ENCODE measurements around the gene RFTN1. TPM values are rescaled to one million over a fixed set of nuclear protein-coding genes. Genes with fewer than 3 reads are reported as not detected.
A peak's percentile ranks its signal among the peaks of the same experiment; 100 is the strongest.

The RFTN1 gene
- total RNA-seq, 2 experiments from 2014 or later, result 55.7 to 56.4 TPM

GRCh38 chr3:16439848-16440708, 73.4 kb downstream of the RFTN1 start:
- H3K4me3 ChIP-seq (ENCODE audit: low read length), result no peak overlapping the region
- no peaks in the 10 kb centered on the region for H3K4me1 ChIP-seq (ENCODE audit: insufficient read depth, low read length)
- no peak overlapping the region for H3K4me3 Mint-ChIP-seq
- no peaks in the 10 kb centered on the region for H3K9me3 Mint-ChIP-seq
- no peak for TF ChIP-seq CTCF (IDR thresholded peaks at IDR 0.05)
- peak overlapping the region; percentile 24 for H3K27ac Mint-ChIP-seq
- ATAC-seq (ENCODE audit: poor library complexity) (no peak), DNase-seq (no peak)
- no peaks in the 10 kb centered on the region for H3K27me3 ChIP-seq (ENCODE audit: control insufficient read depth in 1 of 2, insufficient read depth in 2 of 2, low read length in 2 of 2)
- H3K27ac ChIP-seq (ENCODE audit: low read depth in 1 of 2, low read length in 2 of 2), result no peak overlapping the region
- intact Hi-C loops (cut with DNase I, micrococcal nuclease), result no loop called here
- H3K36me3 ChIP-seq (ENCODE audit: insufficient read depth, low read length), result no peaks in the 10 kb centered on the region
- no peaks in the 10 kb centered on the region for H3K27me3 Mint-ChIP-seq
- POLR2A ChIA-PET, result no interaction called here
- no peaks in the 10 kb centered on the region for H3K9me3 ChIP-seq (ENCODE audit: control insufficient read depth in 1 of 2, insufficient read depth in 1 of 2, low read length in 2 of 2)
- CTCF ChIA-PET, result no interaction called here
- peaks cover 14% of the 10 kb centered on the region for H3K36me3 Mint-ChIP-seq (ENCODE audit: low read depth)
- peaks cover 39% of the 10 kb centered on the region for H3K4me1 Mint-ChIP-seq (ENCODE audit: low read depth)

GRCh38 chr3:16439163-16439847, 74.2 kb downstream of the RFTN1 start:
- Mint-ChIP-seq H3K36me3 (ENCODE audit: low read depth) (peaks cover 17% of the 10 kb centered on the region), H3K4me3 (no peak overlapping the region), H3K27ac (peak overlapping the region; percentile 24), H3K9me3 (no peaks in the 10 kb centered on the region), H3K27me3 (no peaks in the 10 kb centered on the region), H3K4me1 (ENCODE audit: low read depth) (peaks cover 39% of the 10 kb centered on the region)
- intact Hi-C loops (cut with DNase I, micrococcal nuclease), result no loop called here
- H3K27ac ChIP-seq (ENCODE audit: low read depth in 1 of 2, low read length in 2 of 2), result no peak overlapping the region
- DNase-seq (no peak), ATAC-seq (ENCODE audit: poor library complexity) (no peak)
- H3K4me3 ChIP-seq (ENCODE audit: low read length), result no peak overlapping the region
- no peaks in the 10 kb centered on the region for H3K9me3 ChIP-seq (ENCODE audit: control insufficient read depth in 1 of 2, insufficient read depth in 1 of 2, low read length in 2 of 2)
- H3K27me3 ChIP-seq (ENCODE audit: control insufficient read depth in 1 of 2, insufficient read depth in 2 of 2, low read length in 2 of 2), result no peaks in the 10 kb centered on the region
- no peak for TF ChIP-seq CTCF (IDR thresholded peaks at IDR 0.05)
- POLR2A ChIA-PET, result interaction anchor here (0.6 kb wide), 1 partner anchor 567 kb away, joined by 3 read pairs; no protein-coding TSS in a partner anchor
- H3K36me3 ChIP-seq (ENCODE audit: insufficient read depth, low read length), result no peaks in the 10 kb centered on the region
- no peaks in the 10 kb centered on the region for H3K4me1 ChIP-seq (ENCODE audit: insufficient read depth, low read length)
- CTCF ChIA-PET, result no interaction called here

GRCh38 chr3:16437640-16438039, 75.9 kb downstream of the RFTN1 start:
- ChIA-PET CTCF (interaction anchor here (0.8 kb wide), 1 partner anchor 170 kb away, joined by 3 read pairs; no protein-coding TSS in a partner anchor), POLR2A (no interaction called here)
- Histone ChIP-seq H3K27ac (ENCODE audit: low read depth in 1 of 2, low read length in 2 of 2) (no peak overlapping the region), H3K9me3 (ENCODE audit: control insufficient read depth in 1 of 2, insufficient read depth in 1 of 2, low read length in 2 of 2) (no peaks in the 10 kb centered on the region), H3K4me3 (ENCODE audit: low read length) (no peak overlapping the region), H3K4me1 (ENCODE audit: insufficient read depth, low read length) (no peaks in the 10 kb centered on the region), H3K36me3 (ENCODE audit: insufficient read depth, low read length) (peaks cover 10% of the 10 kb centered on the region), H3K27me3 (ENCODE audit: control insufficient read depth in 1 of 2, insufficient read depth in 2 of 2, low read length in 2 of 2) (no peaks in the 10 kb centered on the region)
- H3K36me3 Mint-ChIP-seq (ENCODE audit: low read depth), result peaks cover 16% of the 10 kb centered on the region
- DNase-seq (no peak), ATAC-seq (ENCODE audit: poor library complexity) (no peak)
- H3K9me3 Mint-ChIP-seq, result no peaks in the 10 kb centered on the region
- H3K27me3 Mint-ChIP-seq, result no peaks in the 10 kb centered on the region
- no peak overlapping the region for H3K27ac Mint-ChIP-seq
- H3K4me3 Mint-ChIP-seq, result no peak overlapping the region
- no peak for TF ChIP-seq CTCF (IDR thresholded peaks at IDR 0.05)
- H3K4me1 Mint-ChIP-seq (ENCODE audit: low read depth), result peaks cover 37% of the 10 kb centered on the region
- intact Hi-C loops (cut with DNase I, micrococcal nuclease), result no loop called here

Data from CD4-positive, alpha-beta T cell (primary cell).